Neuron (in vitro differentiated cells): ENCODE measurements around the gene LTA.
"Not testable (repeated sequence)": the region's sequence is repeated elsewhere in the genome, so short reads cannot be mapped to it uniquely, and the experiment has no call there.

Experiments used
- H2AFZ ChIP-seq: one replicate; pipeline ENCODE4 v1.6.1; 2013; ENCODE audit warnings: low read depth, mild to moderate bottlenecking, inconsistent platforms, low read length, moderate library complexity
- H3K27me3 ChIP-seq: one replicate; pipeline ENCODE4 v1.6.1; 2013; ENCODE audit warnings: low read length; ENCODE audit not compliant: insufficient read depth
- H3K36me3 ChIP-seq: one replicate; pipeline ENCODE4 v1.6.1; 2013; ENCODE audit warnings: low read length; ENCODE audit not compliant: insufficient read depth
- H3K4me1 ChIP-seq: one replicate; pipeline ENCODE4 v1.6.1; 2013; ENCODE audit warnings: low read length; ENCODE audit not compliant: insufficient read depth
- H3K4me3 ChIP-seq: 2 replicates; pipeline ENCODE4 v1.5.1; 2013; ENCODE audit warnings: mild to moderate bottlenecking, low read length, moderate library complexity
- H3K9me3 ChIP-seq: one replicate; pipeline ENCODE4 v1.6.1; 2013; ENCODE audit warnings: low read length

LTA gene

GRCh38 chr6:31546958-31547726 lies 24.9 kb upstream of the LTA start, which contains the start of gene NFKBIL1:
Gene NFKBIL1, plus strand, starts transcription at chr6:31547608. Its CDS starts 87 bp downstream, at chr6:31547695.
- Histone ChIP-seq H3K27me3 (no peaks in the 10 kb centered on the region), H2AFZ (peak within 1 kb of the TSS; percentile 70), H3K9me3 (no peaks in the 10 kb centered on the region), H3K4me1 (peaks cover 24% of the 10 kb centered on the region), H3K4me3 (peak within 1 kb of the TSS; percentile 59), H3K36me3 (peaks cover 26% of the 10 kb centered on the region)

GRCh38 chr6:31547727-31548543 lies 24.2 kb upstream of the LTA start:
- Histone ChIP-seq H3K4me1 (peaks cover 22% of the 10 kb centered on the region), H2AFZ (no peak overlapping the region), H3K27me3 (no peaks in the 10 kb centered on the region), H3K36me3 (peaks cover 26% of the 10 kb centered on the region), H3K9me3 (no peaks in the 10 kb centered on the region), H3K4me3 (peak overlapping the region; percentile 59)

GRCh38 chr6:31548544-31548873 lies 23.6 kb upstream of the LTA start:
- Histone ChIP-seq H3K9me3 (no peaks in the 10 kb centered on the region), H3K4me3 (peak overlapping the region; percentile 59), H3K36me3 (peaks cover 31% of the 10 kb centered on the region), H3K27me3 (no peaks in the 10 kb centered on the region), H2AFZ (no peak overlapping the region), H3K4me1 (peaks cover 20% of the 10 kb centered on the region)

GRCh38 chr6:31551371-31551770 lies 20.7 kb upstream of the LTA start:
- H3K9me3 ChIP-seq, H3K27me3 ChIP-seq, H2AFZ ChIP-seq, H3K4me1 ChIP-seq, H3K4me3 ChIP-seq: not testable (repeated sequence)
- H3K36me3 ChIP-seq = peaks cover 46% of the 10 kb centered on the region

- Histone ChIP-seq H2AFZ (no peak overlapping the region), H3K36me3 (peaks cover 64% of the 10 kb centered on the region), H3K4me3 (no peak overlapping the region)
Measured at GRCh38 chr6:31556307-31556706, 15.8 kb upstream of the LTA start.

GRCh38 chr6:31557443-31558317 lies 14.4 kb upstream of the LTA start:
- Histone ChIP-seq H3K27me3 (no peaks in the 10 kb centered on the region), H3K9me3 (no peaks in the 10 kb centered on the region), H3K36me3 (peaks cover 62% of the 10 kb centered on the region), H3K4me1 (no peaks in the 10 kb centered on the region), H2AFZ (no peak overlapping the region), H3K4me3 (no peak overlapping the region)

More at GRCh38 chr6:31556307-31556706, 15.8 kb upstream of the LTA start:
- Histone ChIP-seq H3K4me1 (no peaks in the 10 kb centered on the region), H3K9me3 (no peaks in the 10 kb centered on the region), H3K27me3 (no peaks in the 10 kb centered on the region)

GRCh38 chr6:31558318-31558625 lies 13.8 kb upstream of the LTA start:
- no peaks in the 10 kb centered on the region for H3K27me3 ChIP-seq
- H2AFZ ChIP-seq = no peak overlapping the region
- H3K36me3 ChIP-seq = peaks cover 59% of the 10 kb centered on the region
- H3K4me1 ChIP-seq = no peaks in the 10 kb centered on the region
- no peak overlapping the region for H3K4me3 ChIP-seq
- H3K9me3 ChIP-seq = no peaks in the 10 kb centered on the region

GRCh38 chr6:31558631-31559500 lies 13.2 kb upstream of the LTA start:
- H2AFZ ChIP-seq = no peak overlapping the region
- no peaks in the 10 kb centered on the region for H3K9me3 ChIP-seq
- H3K36me3 ChIP-seq = peaks cover 56% of the 10 kb centered on the region
- no peaks in the 10 kb centered on the region for H3K27me3 ChIP-seq
- no peaks in the 10 kb centered on the region for H3K4me1 ChIP-seq
- no peak overlapping the region for H3K4me3 ChIP-seq

GRCh38 chr6:31559606-31559957 lies 12.5 kb upstream of the LTA start:
- Histone ChIP-seq H3K9me3 (no peaks in the 10 kb centered on the region), H3K4me1 (no peaks in the 10 kb centered on the region), H2AFZ (no peak overlapping the region), H3K36me3 (peaks cover 51% of the 10 kb centered on the region), H3K4me3 (no peak overlapping the region), H3K27me3 (no peaks in the 10 kb centered on the region)

GRCh38 chr6:31559958-31560696 lies 12.0 kb upstream of the LTA start:
- H3K4me1 ChIP-seq = no peaks in the 10 kb centered on the region
- no peaks in the 10 kb centered on the region for H3K9me3 ChIP-seq
- no peaks in the 10 kb centered on the region for H3K27me3 ChIP-seq
- H3K36me3 ChIP-seq = peaks cover 48% of the 10 kb centered on the region
- H2AFZ ChIP-seq = no peak overlapping the region
- no peak overlapping the region for H3K4me3 ChIP-seq

GRCh38 chr6:31560697-31561058 lies 11.4 kb upstream of the LTA start:
- Histone ChIP-seq H3K4me3 (no peak overlapping the region), H3K36me3 (peaks cover 48% of the 10 kb centered on the region), H3K27me3 (no peaks in the 10 kb centered on the region)

More at GRCh38 chr6:31560697-31561058, 11.4 kb upstream of the LTA start:
- Histone ChIP-seq H3K4me1 (no peaks in the 10 kb centered on the region), H2AFZ (no peak overlapping the region), H3K9me3 (no peaks in the 10 kb centered on the region)
